ENCODE measurements around the gene FOXN3.
"Not testable (repeated sequence)": the region's sequence is repeated elsewhere in the genome, so short reads cannot be mapped to it uniquely, and the experiment has no call there.

- not testable (repeated sequence) for TF ChIP-seq POLR2A (IDR thresholded peaks at IDR 0.05; ENCODE audit: extremely low read depth, insufficient read length); MAX (IDR thresholded peaks at IDR 0.05; ENCODE audit: low read depth, low read length); CTCF (IDR thresholded peaks at IDR 0.05; ENCODE audit: low read depth, low read length)
Observed at GRCh38 chr14:89151693-89152092, 265.3 kb downstream of the FOXN3 start.
